Naive B cell (primary cell): ENCODE results near the gene PSORS1C2. TPM values are rescaled to one million over a fixed set of nuclear protein-coding genes. Genes with fewer than 3 reads are reported as not detected.
A peak's percentile ranks its signal among the peaks of the same experiment; 100 is the strongest.
"Not testable (repeated sequence)": the region's sequence is repeated elsewhere in the genome, so short reads cannot be mapped to it uniquely, and the experiment has no call there.

Experiments
- ATAC-seq, 2 donors: fragments of 150-1000 bp; cut with Tn5 transposase; 2 replicates each; pipeline ENCODE4 v1.10.0; 2021; ENCODE audit warnings: low read depth in 2 of 2, mild to moderate bottlenecking in 2 of 2, moderate library complexity in 2 of 2
- DNase-seq: peaks from one replicate; pipeline ENCODE4 v3.0.0; 2022
- H3K27ac Mint-ChIP-seq, 6 donors: one replicate each; pipeline ENCODE4 v1.8.0; 2020 to 2022; ENCODE audit warnings: mild to moderate bottlenecking in 6 of 6, mixed read lengths in 6 of 6, moderate library complexity in 5 of 6, inconsistent platforms in 2 of 6
- H3K27me3 Mint-ChIP-seq, 3 donors: one replicate each; pipeline ENCODE4 v1.8.0; 2021 to 2022; ENCODE audit warnings: mixed read lengths in 3 of 3, mild to moderate bottlenecking in 1 of 3
- H3K36me3 Mint-ChIP-seq, 2 donors: one replicate each; pipeline ENCODE4 v1.8.0; 2020 to 2022; ENCODE audit warnings: mixed read lengths in 2 of 2, inconsistent platforms in 1 of 2, mild to moderate bottlenecking in 1 of 2
- H3K4me1 Mint-ChIP-seq, 3 donors: one replicate each; pipeline ENCODE4 v1.8.0; 2020 to 2022; ENCODE audit warnings: mixed read lengths in 3 of 3, inconsistent platforms in 1 of 3, mild to moderate bottlenecking in 1 of 3, moderate library complexity in 1 of 3
- H3K4me3 Mint-ChIP-seq, 8 donors: one replicate each; pipeline ENCODE4 v1.8.0; 2020 to 2022; ENCODE audit warnings: mild to moderate bottlenecking in 8 of 8, mixed read lengths in 8 of 8, moderate library complexity in 8 of 8, inconsistent platforms in 2 of 8
- H3K9me3 Mint-ChIP-seq, 7 donors: one replicate each; pipeline ENCODE4 v1.8.0; 2020 to 2022; ENCODE audit warnings: mixed read lengths in 7 of 7, mild to moderate bottlenecking in 5 of 7, inconsistent platforms in 2 of 7, moderate library complexity in 1 of 7
- polyA plus RNA-seq, 6 donors: library from polyadenylated mRNA; unstranded; fragments of 300-500 nt; fragmentation: Illumina TruSeq; gene quantifications; one replicate each; pipeline ENCODE4 v1.2.3, GENCODE V29; 2021; ENCODE audit warnings: low read depth in 6 of 6

PSORS1C2 gene
- not detected for polyA plus RNA-seq

GRCh38 chr6:31138982-31139381 is at the start of gene PSORS1C2:
TSS of gene PSORS1C2 (minus strand) at chr6:31139066. CDS start at chr6:31139026, 40 bp downstream.
- H3K9me3 Mint-ChIP-seq, result no peaks in the 10 kb centered on the region
- H3K4me3 Mint-ChIP-seq, result peak within 1 kb of the TSS in 4 of 8 donors; percentile 29 to 82 (median 60)
- H3K27me3 Mint-ChIP-seq, result peaks cover 0 to 8% (median 6%) of the 10 kb centered on the region in 3 donors
- H3K27ac Mint-ChIP-seq, result peak within 1 kb of the TSS in 4 of 6 donors; percentile 12 to 96 (median 20)
- H3K4me1 Mint-ChIP-seq, result peaks cover 5 to 8% (median 6%) of the 10 kb centered on the region in 3 donors
- DNase-seq, result no peak
- no peaks in the 10 kb centered on the region for H3K36me3 Mint-ChIP-seq
- no peak for ATAC-seq

GRCh38 chr6:31187780-31188194 is 48.9 kb upstream of the PSORS1C2 start:
- Mint-ChIP-seq H3K4me1 (peaks cover 10 to 28% (median 14%) of the 10 kb centered on the region in 3 donors), H3K4me3 (no peak overlapping the region), H3K27ac (peak overlapping the region in 2 of 6 donors; percentile 82 to 90), H3K9me3 (no peaks in the 10 kb centered on the region), H3K36me3 (no peaks in the 10 kb centered on the region), H3K27me3 (no peaks in the 10 kb centered on the region)
- ATAC-seq (no peak), DNase-seq (no peak)

GRCh38 chr6:31186052-31186734 is 47.3 kb upstream of the PSORS1C2 start:
- Mint-ChIP-seq H3K9me3 (no peaks in the 10 kb centered on the region), H3K4me1 (peaks cover 8 to 23% (median 10%) of the 10 kb centered on the region in 3 donors), H3K27ac (peak overlapping the region; percentile 76 to 99 (median 90)), H3K36me3 (no peaks in the 10 kb centered on the region), H3K27me3 (no peaks in the 10 kb centered on the region), H3K4me3 (peak overlapping the region in 5 of 8 donors; percentile 2 to 57 (median 26))
- peak; percentile 32 to 57 for ATAC-seq
- DNase-seq, result no peak

GRCh38 chr6:31185695-31186051 is 46.8 kb upstream of the PSORS1C2 start:
- not testable (repeated sequence) for H3K36me3 Mint-ChIP-seq, ATAC-seq, H3K9me3 Mint-ChIP-seq, H3K4me3 Mint-ChIP-seq, H3K27me3 Mint-ChIP-seq, DNase-seq
- Mint-ChIP-seq H3K4me1 (peaks cover 8 to 22% (median 12%) of the 10 kb centered on the region in 3 donors), H3K27ac (peak overlapping the region in 3 of 6 donors; percentile 24 to 99 (median 90))

GRCh38 chr6:31183859-31184258 is 45.0 kb upstream of the PSORS1C2 start:
- H3K9me3 Mint-ChIP-seq, H3K4me3 Mint-ChIP-seq, H3K27me3 Mint-ChIP-seq, DNase-seq, H3K36me3 Mint-ChIP-seq, ATAC-seq: not testable (repeated sequence)
- H3K4me1 Mint-ChIP-seq, result peaks cover 8 to 26% (median 22%) of the 10 kb centered on the region in 3 donors
- peak overlapping the region in 2 of 6 donors; percentile 33 to 36 for H3K27ac Mint-ChIP-seq

- not testable (repeated sequence) for H3K36me3 Mint-ChIP-seq, H3K27me3 Mint-ChIP-seq, DNase-seq, ATAC-seq, H3K4me3 Mint-ChIP-seq, H3K9me3 Mint-ChIP-seq, H3K27ac Mint-ChIP-seq
- H3K4me1 Mint-ChIP-seq, result peaks cover 8 to 29% (median 28%) of the 10 kb centered on the region in 3 donors
Observed at GRCh38 chr6:31183287-31183686, 44.4 kb upstream of the PSORS1C2 start.

GRCh38 chr6:31180500-31180899 is 41.6 kb upstream of the PSORS1C2 start:
- Mint-ChIP-seq H3K27ac (peak overlapping the region in 5 of 6 donors; percentile 63 to 89 (median 87)), H3K4me3 (peak overlapping the region; percentile 78 to 92 (median 86)), H3K4me1 (peaks cover 0 to 19% (median 13%) of the 10 kb centered on the region in 3 donors), H3K36me3 (no peaks in the 10 kb centered on the region), H3K27me3 (no peaks in the 10 kb centered on the region), H3K9me3 (no peaks in the 10 kb centered on the region)
- peak; percentile 99 to 100 for ATAC-seq
- DNase-seq, result peak; percentile 71

- Mint-ChIP-seq H3K4me1 (peaks cover 0 to 19% (median 13%) of the 10 kb centered on the region in 3 donors), H3K36me3 (no peaks in the 10 kb centered on the region), H3K4me3 (peak overlapping the region in 6 of 8 donors; percentile 13 to 92 (median 82)), H3K27me3 (no peaks in the 10 kb centered on the region), H3K9me3 (no peaks in the 10 kb centered on the region), H3K27ac (peak overlapping the region in 1 of 6 donors; percentile 87)
- ATAC-seq (no peak), DNase-seq (no peak)
Observed at GRCh38 chr6:31179896-31180295, 41.0 kb upstream of the PSORS1C2 start.

GRCh38 chr6:31179042-31179386 is 40.1 kb upstream of the PSORS1C2 start:
- DNase-seq (no peak), ATAC-seq (no peak)
- H3K27ac Mint-ChIP-seq, result peak overlapping the region in 2 of 6 donors; percentile 22 to 59
- H3K4me1 Mint-ChIP-seq, result peaks cover 0 to 19% (median 13%) of the 10 kb centered on the region in 3 donors
- H3K4me3 Mint-ChIP-seq, result peak overlapping the region in 1 of 8 donors; percentile 42
- no peaks in the 10 kb centered on the region for H3K36me3 Mint-ChIP-seq
- no peaks in the 10 kb centered on the region for H3K27me3 Mint-ChIP-seq
- H3K9me3 Mint-ChIP-seq, result no peaks in the 10 kb centered on the region

GRCh38 chr6:31178143-31179041 is 39.5 kb upstream of the PSORS1C2 start:
- Mint-ChIP-seq H3K36me3 (no peaks in the 10 kb centered on the region), H3K27ac (peak overlapping the region in 1 of 6 donors; percentile 79), H3K4me3 (peak overlapping the region in 1 of 8 donors; percentile 42), H3K9me3 (no peaks in the 10 kb centered on the region), H3K27me3 (no peaks in the 10 kb centered on the region), H3K4me1 (peaks cover 0 to 19% (median 13%) of the 10 kb centered on the region in 3 donors)
- ATAC-seq (no peak), DNase-seq (no peak)

- Mint-ChIP-seq H3K4me1 (peaks cover 0 to 19% (median 13%) of the 10 kb centered on the region in 3 donors), H3K27me3 (no peaks in the 10 kb centered on the region), H3K4me3 (no peak overlapping the region), H3K27ac (no peak overlapping the region), H3K9me3 (no peaks in the 10 kb centered on the region), H3K36me3 (no peaks in the 10 kb centered on the region)
- ATAC-seq (no peak), DNase-seq (no peak)
Observed at GRCh38 chr6:31175971-31176370, 37.1 kb upstream of the PSORS1C2 start.

- ATAC-seq, result no peak
- Mint-ChIP-seq H3K4me3 (no peak overlapping the region), H3K9me3 (no peaks in the 10 kb centered on the region), H3K4me1 (peaks cover 0 to 13% (median 4%) of the 10 kb centered on the region in 3 donors), H3K27me3 (no peaks in the 10 kb centered on the region), H3K27ac (no peak overlapping the region), H3K36me3 (no peaks in the 10 kb centered on the region)
- DNase-seq, result no peak
Observed at GRCh38 chr6:31174378-31174777, 35.5 kb upstream of the PSORS1C2 start.

GRCh38 chr6:31173406-31173805 is 34.5 kb upstream of the PSORS1C2 start:
- H3K27ac Mint-ChIP-seq, result no peak overlapping the region
- peaks cover 0 to 3% (median 0%) of the 10 kb centered on the region in 3 donors for H3K4me1 Mint-ChIP-seq
- ATAC-seq, result no peak
- H3K27me3 Mint-ChIP-seq, result no peaks in the 10 kb centered on the region
- no peaks in the 10 kb centered on the region for H3K9me3 Mint-ChIP-seq
- DNase-seq, result no peak
- no peak overlapping the region for H3K4me3 Mint-ChIP-seq
- H3K36me3 Mint-ChIP-seq, result no peaks in the 10 kb centered on the region
